Measurements from ENCODE around the gene WARS2.

GRCh38 chr1:119038363-119038762 lies 102.1 kb downstream of the WARS2 start:
- no peak for TF ChIP-seq CTCF (IDR thresholded peaks at IDR 0.05)
- TF ChIP-seq SMC3 (IDR thresholded peaks at IDR 0.05), result no peak
- TF ChIP-seq POLR2A (IDR thresholded peaks at IDR 0.05; ENCODE audit: low read length), result no peak
- no peak for TF ChIP-seq PHF8 (IDR thresholded peaks at IDR 0.05; ENCODE audit: borderline replicate concordance, low read depth)
- no peak for TF ChIP-seq CEBPB (IDR thresholded peaks at IDR 0.05)
